ENCODE results near the gene PSMC4.

Gene PSMC4

DNA sequence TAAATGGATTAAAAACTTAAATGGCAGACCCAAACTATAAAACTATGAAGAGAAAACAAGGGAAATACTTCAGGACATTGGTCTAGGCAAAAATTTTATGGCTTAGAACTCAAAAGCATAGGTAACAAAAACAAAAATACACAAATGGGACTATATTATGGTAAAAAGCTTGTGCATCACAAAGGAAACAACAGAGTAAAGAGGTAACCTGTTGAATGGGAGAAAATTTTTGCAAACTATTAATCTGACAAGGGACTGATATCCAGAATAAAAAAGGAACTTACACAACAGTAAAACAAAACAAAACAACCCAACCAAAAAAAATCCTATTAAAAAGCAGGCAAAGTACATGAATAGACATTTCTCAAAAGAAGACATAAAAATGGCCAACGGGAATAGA, 16.6 kb downstream of the PSMC4 start:
- Histone ChIP-seq H3K4me3 (ENCODE audit: low read depth in 1 of 2, low read length in 1 of 2) (no peak overlapping the region), H3K36me3 (no peaks in the 10 kb centered on the region)
- TF ChIP-seq, protein P1, sequence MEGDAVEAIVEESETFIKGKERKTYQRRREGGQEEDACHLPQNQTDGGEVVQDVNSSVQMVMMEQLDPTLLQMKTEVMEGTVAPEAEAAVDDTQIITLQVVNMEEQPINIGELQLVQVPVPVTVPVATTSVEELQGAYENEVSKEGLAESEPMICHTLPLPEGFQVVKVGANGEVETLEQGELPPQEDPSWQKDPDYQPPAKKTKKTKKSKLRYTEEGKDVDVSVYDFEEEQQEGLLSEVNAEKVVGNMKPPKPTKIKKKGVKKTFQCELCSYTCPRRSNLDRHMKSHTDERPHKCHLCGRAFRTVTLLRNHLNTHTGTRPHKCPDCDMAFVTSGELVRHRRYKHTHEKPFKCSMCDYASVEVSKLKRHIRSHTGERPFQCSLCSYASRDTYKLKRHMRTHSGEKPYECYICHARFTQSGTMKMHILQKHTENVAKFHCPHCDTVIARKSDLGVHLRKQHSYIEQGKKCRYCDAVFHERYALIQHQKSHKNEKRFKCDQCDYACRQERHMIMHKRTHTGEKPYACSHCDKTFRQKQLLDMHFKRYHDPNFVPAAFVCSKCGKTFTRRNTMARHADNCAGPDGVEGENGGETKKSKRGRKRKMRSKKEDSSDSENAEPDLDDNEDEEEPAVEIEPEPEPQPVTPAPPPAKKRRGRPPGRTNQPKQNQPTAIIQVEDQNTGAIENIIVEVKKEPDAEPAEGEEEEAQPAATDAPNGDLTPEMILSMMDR (IDR thresholded peaks at IDR 0.05): no peak

DNA sequence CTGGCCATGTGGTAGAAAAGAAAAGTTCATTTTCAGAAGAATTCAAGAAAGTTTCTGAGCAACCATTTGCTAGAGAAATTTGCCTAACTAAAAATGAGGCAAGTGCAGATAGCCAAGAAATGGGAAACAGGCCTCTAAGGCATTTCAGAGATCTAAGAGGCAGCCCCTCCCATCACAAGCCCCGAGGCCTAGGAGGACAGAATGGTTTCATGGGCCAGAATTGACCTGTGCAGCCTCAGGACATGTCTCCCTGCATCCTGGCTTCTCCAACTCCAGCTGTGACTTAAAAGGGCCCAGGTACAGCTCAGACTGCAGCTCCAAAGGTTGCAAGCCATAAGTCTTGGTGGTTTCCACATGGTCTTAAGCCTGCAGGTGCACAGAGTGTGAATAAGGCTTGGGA, 22.6 kb downstream of the PSMC4 start:
- TF ChIP-seq, protein P1 (IDR thresholded peaks at IDR 0.05): no peak
- Histone ChIP-seq H3K27ac (no peak overlapping the region), H3K9me3 (no peaks in the 10 kb centered on the region), H3K27me3 (no peaks in the 10 kb centered on the region), H3K4me3 (ENCODE audit: low read depth in 1 of 2, low read length in 1 of 2) (no peak overlapping the region), H3K4me1 (ENCODE audit: control insufficient read depth in 1 of 2, insufficient read depth in 1 of 2, low read depth in 1 of 2, low read length in 1 of 2) (peaks cover 14% of the 10 kb centered on the region in 2 experiments), H3K36me3 (no peaks in the 10 kb centered on the region)

More for the DNA sequence above, 16.6 kb downstream of the PSMC4 start:
- Histone ChIP-seq H3K27me3 (no peaks in the 10 kb centered on the region), H3K27ac (no peak overlapping the region), H3K9me3 (peaks cover 19% of the 10 kb centered on the region), H3K4me1 (ENCODE audit: control insufficient read depth in 1 of 2, insufficient read depth in 1 of 2, low read depth in 1 of 2, low read length in 1 of 2) (no peaks in the 10 kb centered on the region)

DNA sequence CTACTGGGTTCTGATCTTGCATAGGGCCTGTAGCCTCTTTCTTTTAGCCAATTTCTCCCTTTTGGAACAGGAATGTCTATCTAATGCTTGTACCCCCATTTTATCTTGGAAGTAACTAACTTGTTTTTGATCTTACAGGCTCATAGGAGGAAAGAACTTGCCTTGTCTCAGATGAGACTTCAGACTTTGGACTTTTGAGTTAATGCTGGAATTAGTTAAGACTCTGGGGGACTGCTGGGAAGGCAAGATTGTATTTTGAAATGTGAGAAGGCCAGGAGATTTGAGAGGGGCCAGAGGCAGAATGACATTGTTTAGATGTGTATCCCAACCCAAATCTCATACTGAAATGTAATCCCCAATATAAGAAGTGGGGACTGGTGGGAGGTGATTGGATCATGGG, 23.4 kb downstream of the PSMC4 start:
- H3K27ac ChIP-seq: no peak overlapping the region
- H3K4me3 ChIP-seq (ENCODE audit: low read depth in 1 of 2, low read length in 1 of 2): no peak overlapping the region
- TF ChIP-seq, protein P1 (IDR thresholded peaks at IDR 0.05): no peak
- H3K9me3 ChIP-seq: no peaks in the 10 kb centered on the region
- H3K27me3 ChIP-seq: no peaks in the 10 kb centered on the region
- H3K36me3 ChIP-seq: no peaks in the 10 kb centered on the region
- H3K4me1 ChIP-seq (ENCODE audit: control insufficient read depth in 1 of 2, insufficient read depth in 1 of 2, low read depth in 1 of 2, low read length in 1 of 2): peaks cover 14% of the 10 kb centered on the region in 2 experiments

DNA sequence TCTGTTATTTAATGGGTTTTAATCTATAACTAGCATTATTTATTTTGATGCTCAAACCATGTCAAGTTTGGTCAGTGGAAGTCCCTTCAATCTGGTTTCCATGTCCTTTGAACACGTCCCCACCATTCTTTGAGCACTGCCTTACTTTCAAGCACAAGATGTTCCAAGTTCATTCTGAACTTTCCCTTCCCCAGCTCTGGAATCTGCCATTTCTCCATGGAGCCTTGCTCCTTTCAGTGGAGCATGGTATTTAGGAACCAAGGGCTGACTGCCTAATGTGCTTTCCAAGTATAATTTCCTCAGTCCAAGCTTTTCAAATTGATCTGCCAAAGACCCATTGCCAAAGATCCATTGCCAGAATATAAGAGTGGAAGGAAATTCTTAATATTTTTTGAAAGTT, 24.8 kb downstream of the PSMC4 start:
- Histone ChIP-seq H3K9me3 (no peaks in the 10 kb centered on the region), H3K27ac (no peak overlapping the region), H3K4me1 (ENCODE audit: control insufficient read depth in 1 of 2, insufficient read depth in 1 of 2, low read depth in 1 of 2, low read length in 1 of 2) (peaks cover 14% of the 10 kb centered on the region in 2 experiments), H3K27me3 (no peaks in the 10 kb centered on the region), H3K4me3 (ENCODE audit: low read depth in 1 of 2, low read length in 1 of 2) (no peak overlapping the region), H3K36me3 (no peaks in the 10 kb centered on the region)
- TF ChIP-seq, protein P1 (IDR thresholded peaks at IDR 0.05): no peak

DNA sequence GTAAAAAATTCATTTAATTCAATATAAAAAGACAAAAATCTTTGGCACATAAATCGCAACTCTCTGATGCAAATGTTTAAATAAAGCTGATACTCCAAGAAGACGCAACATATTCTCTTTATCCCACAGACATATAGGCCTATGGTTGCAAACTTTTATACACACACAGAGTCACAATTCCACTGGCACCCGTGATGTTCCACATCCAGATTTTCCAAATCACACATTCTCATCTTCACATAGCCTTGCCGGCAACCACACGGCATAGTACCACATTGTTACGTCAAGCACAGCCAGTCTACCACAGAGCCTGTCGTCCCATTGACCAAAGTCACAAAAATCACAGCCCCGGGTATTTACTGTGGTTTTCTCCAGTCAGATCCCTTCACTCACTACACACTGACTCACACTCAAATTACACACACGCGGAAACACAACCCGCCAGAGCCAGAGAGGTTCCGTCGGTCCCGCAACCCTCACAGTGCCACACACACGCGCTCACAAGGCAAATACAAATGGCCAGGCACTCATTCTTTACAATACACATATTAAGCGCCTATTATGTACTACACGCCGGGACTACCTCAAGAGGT, 25.3 kb downstream of the PSMC4 start:
- no peaks in the 10 kb centered on the region for H3K27me3 ChIP-seq
- H3K9me3 ChIP-seq: no peaks in the 10 kb centered on the region
- peak overlapping the region; percentile 72 for H3K27ac ChIP-seq
- no peaks in the 10 kb centered on the region for H3K36me3 ChIP-seq
- H3K4me1 ChIP-seq (ENCODE audit: control insufficient read depth in 1 of 2, insufficient read depth in 1 of 2, low read depth in 1 of 2, low read length in 1 of 2): peaks cover 14% of the 10 kb centered on the region in 2 experiments
- TF ChIP-seq, protein P1 (IDR thresholded peaks at IDR 0.05): no peak
- peak overlapping the region; percentile 72 to 73 for H3K4me3 ChIP-seq (ENCODE audit: low read depth in 1 of 2, low read length in 1 of 2)

Measured in neutrophil (primary cell).